ENCODE data around the gene FAM43A. TPM values are rescaled to one million over a fixed set of nuclear protein-coding genes. Genes with fewer than 3 reads are reported as not detected.

The FAM43A gene
- total and polyA plus RNA-seq, 9 of the 15 experiments (the other 6 are each of a cell fraction or from before 2014, with no cell fraction given), result 0.03 to 1.2 (median 0.21) TPM

DNA sequence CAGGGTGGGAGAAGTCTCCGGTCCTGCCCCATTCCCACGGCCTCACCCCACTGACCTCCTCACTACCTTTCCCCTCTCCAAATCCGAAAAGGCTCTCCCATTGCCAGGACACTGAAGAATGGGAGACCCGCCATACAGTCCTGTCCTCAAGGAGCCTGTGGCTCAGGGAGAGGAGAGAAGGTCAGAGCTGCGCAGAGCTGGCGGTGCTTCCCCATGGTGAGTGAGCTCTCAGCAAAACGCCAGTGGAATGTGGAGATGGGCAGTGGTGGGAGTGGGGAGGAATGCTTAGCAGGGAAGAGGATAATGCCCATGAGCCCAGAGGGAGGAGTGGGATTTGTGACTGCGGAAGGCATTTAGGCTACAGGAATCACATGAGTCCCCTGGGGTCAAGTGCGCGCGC lies 20.1 kb downstream of the FAM43A start (continued):
- TF ChIP-seq, protein P1, sequence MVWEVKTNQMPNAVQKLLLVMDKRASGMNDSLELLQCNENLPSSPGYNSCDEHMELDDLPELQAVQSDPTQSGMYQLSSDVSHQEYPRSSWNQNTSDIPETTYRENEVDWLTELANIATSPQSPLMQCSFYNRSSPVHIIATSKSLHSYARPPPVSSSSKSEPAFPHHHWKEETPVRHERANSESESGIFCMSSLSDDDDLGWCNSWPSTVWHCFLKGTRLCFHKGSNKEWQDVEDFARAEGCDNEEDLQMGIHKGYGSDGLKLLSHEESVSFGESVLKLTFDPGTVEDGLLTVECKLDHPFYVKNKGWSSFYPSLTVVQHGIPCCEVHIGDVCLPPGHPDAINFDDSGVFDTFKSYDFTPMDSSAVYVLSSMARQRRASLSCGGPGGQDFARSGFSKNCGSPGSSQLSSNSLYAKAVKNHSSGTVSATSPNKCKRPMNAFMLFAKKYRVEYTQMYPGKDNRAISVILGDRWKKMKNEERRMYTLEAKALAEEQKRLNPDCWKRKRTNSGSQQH (CRISPR knock-in tag; IDR thresholded peaks at IDR 0.05), result no peak
- TF ChIP-seq GTF2E2 (tag; IDR thresholded peaks at IDR 0.05) (no peak), NRF1 (conservative IDR thresholded peaks at IDR 0.05 in 1 of 2, IDR thresholded peaks at IDR 0.05 in 1 of 2) (no peak), ZNF583 (CRISPR knock-in tag; IDR thresholded peaks at IDR 0.05) (no peak), SAP30 (IDR thresholded peaks at IDR 0.05; ENCODE audit: borderline replicate concordance, insufficient read depth, low read depth, low read length, poor library complexity, severe bottlenecking) (no peak), HDAC3 (IDR thresholded peaks at IDR 0.05; ENCODE audit: borderline replicate concordance, partially characterized antibody) (no peak), TRIM28 (IDR thresholded peaks at IDR 0.05) (no peak), ZNF24 (IDR thresholded peaks at IDR 0.05) (no peak), NFIC (IDR thresholded peaks at IDR 0.05) (no peak), HDGF (IDR thresholded peaks at IDR 0.05) (no peak)
- TF ChIP-seq, protein P2, sequence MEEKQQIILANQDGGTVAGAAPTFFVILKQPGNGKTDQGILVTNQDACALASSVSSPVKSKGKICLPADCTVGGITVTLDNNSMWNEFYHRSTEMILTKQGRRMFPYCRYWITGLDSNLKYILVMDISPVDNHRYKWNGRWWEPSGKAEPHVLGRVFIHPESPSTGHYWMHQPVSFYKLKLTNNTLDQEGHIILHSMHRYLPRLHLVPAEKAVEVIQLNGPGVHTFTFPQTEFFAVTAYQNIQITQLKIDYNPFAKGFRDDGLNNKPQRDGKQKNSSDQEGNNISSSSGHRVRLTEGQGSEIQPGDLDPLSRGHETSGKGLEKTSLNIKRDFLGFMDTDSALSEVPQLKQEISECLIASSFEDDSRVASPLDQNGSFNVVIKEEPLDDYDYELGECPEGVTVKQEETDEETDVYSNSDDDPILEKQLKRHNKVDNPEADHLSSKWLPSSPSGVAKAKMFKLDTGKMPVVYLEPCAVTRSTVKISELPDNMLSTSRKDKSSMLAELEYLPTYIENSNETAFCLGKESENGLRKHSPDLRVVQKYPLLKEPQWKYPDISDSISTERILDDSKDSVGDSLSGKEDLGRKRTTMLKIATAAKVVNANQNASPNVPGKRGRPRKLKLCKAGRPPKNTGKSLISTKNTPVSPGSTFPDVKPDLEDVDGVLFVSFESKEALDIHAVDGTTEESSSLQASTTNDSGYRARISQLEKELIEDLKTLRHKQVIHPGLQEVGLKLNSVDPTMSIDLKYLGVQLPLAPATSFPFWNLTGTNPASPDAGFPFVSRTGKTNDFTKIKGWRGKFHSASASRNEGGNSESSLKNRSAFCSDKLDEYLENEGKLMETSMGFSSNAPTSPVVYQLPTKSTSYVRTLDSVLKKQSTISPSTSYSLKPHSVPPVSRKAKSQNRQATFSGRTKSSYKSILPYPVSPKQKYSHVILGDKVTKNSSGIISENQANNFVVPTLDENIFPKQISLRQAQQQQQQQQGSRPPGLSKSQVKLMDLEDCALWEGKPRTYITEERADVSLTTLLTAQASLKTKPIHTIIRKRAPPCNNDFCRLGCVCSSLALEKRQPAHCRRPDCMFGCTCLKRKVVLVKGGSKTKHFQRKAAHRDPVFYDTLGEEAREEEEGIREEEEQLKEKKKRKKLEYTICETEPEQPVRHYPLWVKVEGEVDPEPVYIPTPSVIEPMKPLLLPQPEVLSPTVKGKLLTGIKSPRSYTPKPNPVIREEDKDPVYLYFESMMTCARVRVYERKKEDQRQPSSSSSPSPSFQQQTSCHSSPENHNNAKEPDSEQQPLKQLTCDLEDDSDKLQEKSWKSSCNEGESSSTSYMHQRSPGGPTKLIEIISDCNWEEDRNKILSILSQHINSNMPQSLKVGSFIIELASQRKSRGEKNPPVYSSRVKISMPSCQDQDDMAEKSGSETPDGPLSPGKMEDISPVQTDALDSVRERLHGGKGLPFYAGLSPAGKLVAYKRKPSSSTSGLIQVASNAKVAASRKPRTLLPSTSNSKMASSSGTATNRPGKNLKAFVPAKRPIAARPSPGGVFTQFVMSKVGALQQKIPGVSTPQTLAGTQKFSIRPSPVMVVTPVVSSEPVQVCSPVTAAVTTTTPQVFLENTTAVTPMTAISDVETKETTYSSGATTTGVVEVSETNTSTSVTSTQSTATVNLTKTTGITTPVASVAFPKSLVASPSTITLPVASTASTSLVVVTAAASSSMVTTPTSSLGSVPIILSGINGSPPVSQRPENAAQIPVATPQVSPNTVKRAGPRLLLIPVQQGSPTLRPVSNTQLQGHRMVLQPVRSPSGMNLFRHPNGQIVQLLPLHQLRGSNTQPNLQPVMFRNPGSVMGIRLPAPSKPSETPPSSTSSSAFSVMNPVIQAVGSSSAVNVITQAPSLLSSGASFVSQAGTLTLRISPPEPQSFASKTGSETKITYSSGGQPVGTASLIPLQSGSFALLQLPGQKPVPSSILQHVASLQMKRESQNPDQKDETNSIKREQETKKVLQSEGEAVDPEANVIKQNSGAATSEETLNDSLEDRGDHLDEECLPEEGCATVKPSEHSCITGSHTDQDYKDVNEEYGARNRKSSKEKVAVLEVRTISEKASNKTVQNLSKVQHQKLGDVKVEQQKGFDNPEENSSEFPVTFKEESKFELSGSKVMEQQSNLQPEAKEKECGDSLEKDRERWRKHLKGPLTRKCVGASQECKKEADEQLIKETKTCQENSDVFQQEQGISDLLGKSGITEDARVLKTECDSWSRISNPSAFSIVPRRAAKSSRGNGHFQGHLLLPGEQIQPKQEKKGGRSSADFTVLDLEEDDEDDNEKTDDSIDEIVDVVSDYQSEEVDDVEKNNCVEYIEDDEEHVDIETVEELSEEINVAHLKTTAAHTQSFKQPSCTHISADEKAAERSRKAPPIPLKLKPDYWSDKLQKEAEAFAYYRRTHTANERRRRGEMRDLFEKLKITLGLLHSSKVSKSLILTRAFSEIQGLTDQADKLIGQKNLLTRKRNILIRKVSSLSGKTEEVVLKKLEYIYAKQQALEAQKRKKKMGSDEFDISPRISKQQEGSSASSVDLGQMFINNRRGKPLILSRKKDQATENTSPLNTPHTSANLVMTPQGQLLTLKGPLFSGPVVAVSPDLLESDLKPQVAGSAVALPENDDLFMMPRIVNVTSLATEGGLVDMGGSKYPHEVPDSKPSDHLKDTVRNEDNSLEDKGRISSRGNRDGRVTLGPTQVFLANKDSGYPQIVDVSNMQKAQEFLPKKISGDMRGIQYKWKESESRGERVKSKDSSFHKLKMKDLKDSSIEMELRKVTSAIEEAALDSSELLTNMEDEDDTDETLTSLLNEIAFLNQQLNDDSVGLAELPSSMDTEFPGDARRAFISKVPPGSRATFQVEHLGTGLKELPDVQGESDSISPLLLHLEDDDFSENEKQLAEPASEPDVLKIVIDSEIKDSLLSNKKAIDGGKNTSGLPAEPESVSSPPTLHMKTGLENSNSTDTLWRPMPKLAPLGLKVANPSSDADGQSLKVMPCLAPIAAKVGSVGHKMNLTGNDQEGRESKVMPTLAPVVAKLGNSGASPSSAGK (IDR thresholded peaks at IDR 0.05), result no peak

Data from K562 (cell line).